Tibial artery (tissue), 4 donors: Measurements from ENCODE around the gene TTC38.

ENCODE experiments used
- DNase-seq, 2 donors: peaks; one replicate each; pipeline ENCODE4 v3.0.0-alpha.2; 2019
- H3K27ac ChIP-seq, 2 donors: fragments of 200-600 bp; sonication (generic) in 1 of 2; 1 replicate in 1 of 2; 2 replicates in 1 of 2; pipeline ENCODE4 v1.5.1; 2018 to 2019; ENCODE audit warnings: mild to moderate bottlenecking in 1 of 2
- H3K27me3 ChIP-seq, 2 donors: fragments of 200-600 bp; sonication (generic) in 1 of 2; one replicate each; pipeline versions ENCODE4 v1.5.1 to v1.6.0; 2016 to 2019
- H3K36me3 ChIP-seq, 3 donors: fragments of 200-600 bp; sonication (generic) in 2 of 3; one replicate each; pipeline ENCODE4 v1.5.1; 2016 to 2019; ENCODE audit warnings: mild to moderate bottlenecking in 2 of 3
- H3K4me1 ChIP-seq, 4 donors: fragments of 200-600 bp; sonication (generic) in 2 of 4; 1 replicate in 3 of 4; 2 replicates in 1 of 4; pipeline ENCODE4 v1.5.1; 2016 to 2019
- H3K4me3 ChIP-seq, 2 donors: fragments of 200-600 bp; sonication (generic) in 1 of 2; 1 replicate in 1 of 2; 2 replicates in 1 of 2; pipeline ENCODE4 v1.5.1; 2018 to 2019; ENCODE audit warnings: mild to moderate bottlenecking in 2 of 2
- H3K9me3 ChIP-seq, 3 donors: fragments of 200-600 bp; sonication (generic) in 1 of 3; one replicate each; pipeline ENCODE4 v1.5.1; 2016 to 2019
- intact Hi-C: fragments of 100-400 bp; cut with DNase I; formaldehyde crosslinking; loops from one replicate; pipeline ENCODE4 v1.15.0; 2023; ENCODE audit warnings: low total_unique reads
- TF ChIP-seq, protein P1 (sequence below), 2 experiments: fragments of 200-600 bp in 1 of 2; fragments of 450-650 bp in 1 of 2; IDR thresholded peaks; one replicate each; pipeline ENCODE4 v1.5.1; 2017 to 2019; ENCODE audit warnings: antibody characterized with exemption in 2 of 2, mild to moderate bottlenecking in 1 of 2, moderate library complexity in 1 of 2

The TTC38 gene

GRCh38 chr22:46278656-46279645 lies 11.1 kb downstream of the TTC38 start:
- DNase-seq: peak in 1 of 2 donors; percentile 51
- intact Hi-C loops: loop anchor here (10.0 kb wide), 1 partner anchor 64 kb away; no protein-coding TSS in a partner anchor
- Histone ChIP-seq H3K9me3 (no peaks in the 10 kb centered on the region), H3K27me3 (no peaks in the 10 kb centered on the region), H3K36me3 (peaks cover 90 to 97% (median 93%) of the 10 kb centered on the region in 3 donors), H3K4me3 (no peak overlapping the region), H3K4me1 (no peaks in the 10 kb centered on the region), H3K27ac (no peak overlapping the region)
- TF ChIP-seq, protein P1, sequence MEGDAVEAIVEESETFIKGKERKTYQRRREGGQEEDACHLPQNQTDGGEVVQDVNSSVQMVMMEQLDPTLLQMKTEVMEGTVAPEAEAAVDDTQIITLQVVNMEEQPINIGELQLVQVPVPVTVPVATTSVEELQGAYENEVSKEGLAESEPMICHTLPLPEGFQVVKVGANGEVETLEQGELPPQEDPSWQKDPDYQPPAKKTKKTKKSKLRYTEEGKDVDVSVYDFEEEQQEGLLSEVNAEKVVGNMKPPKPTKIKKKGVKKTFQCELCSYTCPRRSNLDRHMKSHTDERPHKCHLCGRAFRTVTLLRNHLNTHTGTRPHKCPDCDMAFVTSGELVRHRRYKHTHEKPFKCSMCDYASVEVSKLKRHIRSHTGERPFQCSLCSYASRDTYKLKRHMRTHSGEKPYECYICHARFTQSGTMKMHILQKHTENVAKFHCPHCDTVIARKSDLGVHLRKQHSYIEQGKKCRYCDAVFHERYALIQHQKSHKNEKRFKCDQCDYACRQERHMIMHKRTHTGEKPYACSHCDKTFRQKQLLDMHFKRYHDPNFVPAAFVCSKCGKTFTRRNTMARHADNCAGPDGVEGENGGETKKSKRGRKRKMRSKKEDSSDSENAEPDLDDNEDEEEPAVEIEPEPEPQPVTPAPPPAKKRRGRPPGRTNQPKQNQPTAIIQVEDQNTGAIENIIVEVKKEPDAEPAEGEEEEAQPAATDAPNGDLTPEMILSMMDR (IDR thresholded peaks at IDR 0.05): no peak

GRCh38 chr22:46280063-46280817 lies 12.4 kb downstream of the TTC38 start:
- Histone ChIP-seq H3K27ac (no peak overlapping the region), H3K4me1 (no peaks in the 10 kb centered on the region), H3K9me3 (no peaks in the 10 kb centered on the region), H3K4me3 (no peak overlapping the region), H3K27me3 (no peaks in the 10 kb centered on the region), H3K36me3 (peaks cover 89 to 97% (median 92%) of the 10 kb centered on the region in 3 donors)
- DNase-seq: peak in 1 of 2 donors; percentile 54
- intact Hi-C loops: no loop called here
- TF ChIP-seq, protein P1 (IDR thresholded peaks at IDR 0.05): no peak

DNA sequence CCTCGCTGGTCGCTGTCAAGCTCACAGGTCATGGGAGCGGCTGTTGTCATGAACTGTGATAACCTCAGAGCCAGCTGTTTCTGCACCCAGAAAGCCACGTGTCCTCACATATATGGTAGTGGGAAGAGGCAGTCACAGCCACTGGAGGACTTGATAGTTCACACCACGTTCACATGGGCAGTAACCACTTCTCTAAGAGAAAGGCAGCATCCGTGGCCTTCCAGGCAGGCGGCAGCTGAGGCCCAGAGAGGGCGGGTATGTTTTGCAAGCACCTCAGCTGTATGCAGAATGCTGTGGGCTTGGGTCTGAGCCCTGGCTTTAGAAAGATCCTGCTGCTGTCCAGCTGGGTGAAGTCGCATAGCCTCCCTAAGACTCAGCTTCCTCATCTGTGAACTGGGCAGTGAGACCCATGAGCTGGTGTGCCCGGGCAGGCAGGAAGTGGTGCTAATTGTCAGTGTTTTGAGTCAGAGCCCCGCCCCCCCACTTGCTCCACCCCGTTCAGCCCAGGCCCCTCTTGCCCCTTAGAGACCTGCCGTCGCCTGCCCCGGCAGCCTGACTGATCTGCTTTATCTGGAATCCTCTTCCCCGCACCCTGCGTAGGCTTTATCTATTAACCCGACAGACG lies 13.3 kb downstream of the TTC38 start:
- Histone ChIP-seq H3K27ac (no peak overlapping the region), H3K27me3 (no peaks in the 10 kb centered on the region), H3K36me3 (peaks cover 84 to 97% (median 86%) of the 10 kb centered on the region in 3 donors), H3K4me3 (no peak overlapping the region), H3K9me3 (no peaks in the 10 kb centered on the region), H3K4me1 (no peaks in the 10 kb centered on the region)
- intact Hi-C loops: no loop called here
- TF ChIP-seq, protein P1 (IDR thresholded peaks at IDR 0.05): no peak
- peak in 1 of 2 donors; percentile 62 for DNase-seq

- Histone ChIP-seq H3K27ac (no peak overlapping the region), H3K4me1 (no peaks in the 10 kb centered on the region), H3K9me3 (no peaks in the 10 kb centered on the region), H3K27me3 (no peaks in the 10 kb centered on the region), H3K36me3 (peaks cover 80 to 100% (median 87%) of the 10 kb centered on the region in 3 donors), H3K4me3 (no peak overlapping the region)
- TF ChIP-seq, protein P1 (IDR thresholded peaks at IDR 0.05): no peak
- DNase-seq: no peak
- intact Hi-C loops: no loop called here
These were observed 14.3 kb downstream of the TTC38 start for GRCh38 chr22:46281866-46282678.

- Histone ChIP-seq H3K27ac (no peak overlapping the region), H3K4me1 (no peaks in the 10 kb centered on the region), H3K9me3 (no peaks in the 10 kb centered on the region), H3K4me3 (no peak overlapping the region), H3K36me3 (peaks cover 48 to 100% (median 78%) of the 10 kb centered on the region in 3 donors), H3K27me3 (no peaks in the 10 kb centered on the region)
- intact Hi-C loops: no loop called here
- no peak for DNase-seq
- TF ChIP-seq, protein P1 (IDR thresholded peaks at IDR 0.05): no peak
These were observed 18.2 kb downstream of the TTC38 start for GRCh38 chr22:46286006-46286405.
